GM12891 (cell line): ENCODE measurements around the gene SH3RF2.

ENCODE experiments used
- POLR2A ChIP-seq: IDR thresholded peaks from 2 replicates; pipeline ENCODE4 v1.6.1; 2011; ENCODE audit warnings: low read depth, low read length, control low read depth
- POU2F2 ChIP-seq: IDR thresholded peaks from 2 replicates; pipeline ENCODE4 v1.6.1; 2011; ENCODE audit warnings: low read depth, mild to moderate bottlenecking, control low read depth, low read length, moderate library complexity
- TAF1 ChIP-seq: IDR thresholded peaks from 2 replicates; pipeline ENCODE4 v1.6.1; 2011; ENCODE audit warnings: low read depth, low read length, control low read depth

GRCh38 chr5:145942201-145942600, 5.8 kb downstream of the SH3RF2 start:
- TF ChIP-seq POU2F2 (no peak), TAF1 (no peak), POLR2A (no peak)
